ENCODE data around the gene LPCAT1. TPM values are rescaled to one million over a fixed set of nuclear protein-coding genes. Genes with fewer than 3 reads are reported as not detected.

Gene LPCAT1
- total and polyA plus RNA-seq, 2 of the 13 experiments (the other 11 are each of a cell fraction or from before 2014, with no cell fraction given): 29.8 to 90.6 TPM

- no peak; the same call in 1 of the 2 replicates for TF ChIP-seq ZBTB39 (CRISPR knock-in tag; IDR thresholded peaks at IDR 0.05)
- no peak for TF ChIP-seq EED (CRISPR knock-in tag; IDR thresholded peaks at IDR 0.05)
- no peak for TF ChIP-seq SATB2 (CRISPR knock-in tag; IDR thresholded peaks at IDR 0.05)
- TF ChIP-seq SMARCE1 (IDR thresholded peaks at IDR 0.05; ENCODE audit: borderline replicate concordance): no peak
- peak; percentile 80; the same call in 1 of the 2 replicates for TF ChIP-seq NCOA1 (CRISPR knock-in tag; IDR thresholded peaks at IDR 0.05)
- peak; percentile 47; the same call in 1 of the 2 replicates for TF ChIP-seq ZXDC (CRISPR knock-in tag; IDR thresholded peaks at IDR 0.05)
- TF ChIP-seq RBFOX2 (IDR thresholded peaks at IDR 0.05; ENCODE audit: low read depth, low read length): peak; percentile 2; the same call in 1 of the 2 replicates
- 0 out of 2 replicates have a peak, but pooled peaks have one; percentile 34 for TF ChIP-seq ESRRA (CRISPR knock-in tag; IDR thresholded peaks at IDR 0.05; ENCODE audit: low read depth)
- no peak for TF ChIP-seq ZNF20 (CRISPR knock-in tag; IDR thresholded peaks at IDR 0.05)
- TF ChIP-seq ZNF670 (CRISPR knock-in tag; IDR thresholded peaks at IDR 0.05; ENCODE audit: borderline replicate concordance): no peak
- TF ChIP-seq TBP (CRISPR knock-in tag; IDR thresholded peaks at IDR 0.05): no peak
- peak; percentile 64; the same call in 1 of the 2 replicates for TF ChIP-seq ZNF891 (CRISPR knock-in tag; IDR thresholded peaks at IDR 0.05)
- TF ChIP-seq RFXAP (CRISPR knock-in tag; IDR thresholded peaks at IDR 0.05; ENCODE audit: borderline replicate concordance): peak; percentile 33; the same call in 1 of the 2 replicates
- TF ChIP-seq MYPOP (CRISPR knock-in tag; IDR thresholded peaks at IDR 0.05): peak; percentile 38; the same call in 1 of the 2 replicates
- no peak for TF ChIP-seq ATF4 (CRISPR knock-in tag; IDR thresholded peaks at IDR 0.05)
- TF ChIP-seq ZNF382 (CRISPR knock-in tag; IDR thresholded peaks at IDR 0.05; ENCODE audit: borderline replicate concordance): no peak
- TF ChIP-seq ZNF430 (CRISPR knock-in tag; IDR thresholded peaks at IDR 0.05): no peak
- no peak for TF ChIP-seq MAX (IDR thresholded peaks at IDR 0.05)
- no peak for TF ChIP-seq ZNF788 (CRISPR knock-in tag; IDR thresholded peaks at IDR 0.05; ENCODE audit: borderline replicate concordance)
These were observed 41.3 kb upstream of the LPCAT1 start (continued) for GRCh38 chr5:1564824-1565736.

Data from HepG2 (cell line).